GM10847 (cell line): ENCODE measurements around the gene SLK.

Experiments used
- POLR2A ChIP-seq: IDR thresholded peaks from 2 replicates; pipeline ENCODE4 v1.6.1; 2011; ENCODE audit not compliant: insufficient read length; ENCODE audit errors: extremely low read depth

Gene SLK

DNA sequence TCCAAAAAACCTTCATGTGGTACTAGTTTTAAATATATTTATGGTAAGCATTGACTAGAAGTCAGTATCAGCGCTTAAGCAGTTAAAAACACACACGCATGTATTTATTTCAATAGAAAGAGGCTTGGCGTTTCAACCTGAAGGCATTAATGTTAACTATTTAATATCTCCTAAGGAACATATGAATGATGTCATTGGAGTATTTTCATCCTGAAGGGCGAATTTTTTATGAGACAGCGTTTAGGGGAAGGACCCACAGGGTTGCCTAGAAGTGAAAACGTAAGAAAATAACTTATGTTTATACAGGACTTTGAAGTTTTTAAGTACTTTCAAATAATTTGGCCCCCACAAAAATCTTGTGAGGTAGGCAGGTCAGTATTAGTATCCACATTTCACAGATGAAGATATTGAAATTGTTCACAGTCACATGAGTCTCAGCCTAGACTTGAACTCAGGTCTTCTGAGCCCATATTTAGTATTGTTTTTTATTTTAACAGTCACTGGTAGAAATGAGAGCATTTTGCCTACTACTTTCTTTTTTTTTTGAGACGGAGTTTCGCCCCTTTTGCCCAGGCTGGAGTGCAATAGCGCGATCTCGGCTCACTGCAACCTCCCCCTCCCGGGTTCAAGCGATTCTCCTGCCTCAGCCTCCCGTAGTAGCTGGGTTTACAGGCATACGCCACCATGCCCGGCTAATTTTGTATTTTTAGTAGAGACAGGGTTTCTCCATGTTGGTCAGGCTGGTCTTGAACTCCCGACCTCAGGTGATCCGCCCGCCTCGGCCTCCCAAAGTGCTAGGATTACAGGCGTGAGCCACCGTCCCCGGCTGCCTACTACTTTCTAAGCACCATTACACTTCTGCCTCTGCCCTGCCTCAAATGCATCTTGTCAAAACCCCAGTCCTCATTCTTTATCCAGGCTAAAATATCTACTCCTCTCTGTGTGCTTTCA lies 1.8 kb downstream of the SLK start:
- no peak for TF ChIP-seq POLR2A

- no peak for TF ChIP-seq POLR2A
These were observed 2.5 kb downstream of the SLK start for GRCh38 chr10:103969436-103969835.

- no peak for TF ChIP-seq POLR2A
These were observed 3.1 kb downstream of the SLK start for GRCh38 chr10:103969857-103970627.

DNA sequence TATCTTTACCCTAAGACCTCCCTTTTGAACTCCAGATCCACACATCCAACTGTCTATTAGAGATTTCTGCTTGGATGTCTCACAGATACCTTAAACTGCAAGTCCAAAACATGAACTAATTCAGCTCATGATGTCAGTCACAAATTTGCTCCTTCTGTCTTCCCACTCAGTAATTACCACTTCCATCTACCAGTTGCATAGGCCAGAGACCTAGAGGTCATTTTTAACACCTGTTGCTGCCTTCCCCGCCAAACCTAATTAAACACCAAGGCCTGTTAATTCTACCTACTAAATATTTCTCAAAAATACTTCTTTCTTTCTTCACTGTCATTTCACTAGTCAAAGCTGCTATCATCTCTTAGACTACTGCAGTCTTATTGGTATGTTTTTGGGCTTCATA lies 8.2 kb downstream of the SLK start:
- no peak for TF ChIP-seq POLR2A

DNA sequence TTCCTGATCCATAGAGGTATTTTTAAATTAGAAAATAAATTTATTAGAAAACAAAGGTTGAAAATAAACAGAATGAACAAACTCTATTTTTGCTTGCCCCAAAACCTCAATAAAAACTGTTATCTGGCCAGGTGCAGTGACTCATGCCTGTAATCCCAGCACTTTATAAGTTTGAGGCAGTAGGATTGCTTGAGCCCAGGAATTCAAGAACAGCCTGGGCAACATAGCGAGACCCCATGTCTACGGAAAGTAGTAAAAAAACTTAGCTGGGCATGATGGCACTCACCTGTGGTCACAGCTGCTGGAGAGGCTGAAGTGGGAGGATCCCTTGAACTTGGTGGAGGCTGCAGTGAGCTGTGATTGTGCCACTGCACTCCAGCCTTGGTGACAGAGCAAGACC lies 10.3 kb downstream of the SLK start:
- no peak for TF ChIP-seq POLR2A

DNA sequence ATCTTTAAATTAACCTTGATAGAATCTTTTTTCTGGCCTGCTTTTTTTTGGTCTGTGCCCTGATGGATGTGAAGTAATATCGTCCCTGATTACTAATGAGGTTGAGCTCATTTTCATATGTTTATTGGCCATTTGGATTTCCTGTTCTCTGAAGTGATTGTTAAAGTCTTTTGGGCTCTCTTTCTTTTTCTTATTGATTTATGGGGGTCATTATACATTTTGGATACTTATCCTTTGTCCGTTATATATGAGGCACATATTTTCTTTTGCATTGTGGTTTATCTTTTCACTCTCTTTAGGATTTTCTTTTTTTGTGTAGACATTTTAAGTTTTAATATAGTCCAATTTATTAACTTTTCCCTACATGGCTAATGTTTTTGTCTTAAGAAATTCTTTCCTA lies 12.6 kb downstream of the SLK start:
- TF ChIP-seq POLR2A, result no peak

- no peak for TF ChIP-seq POLR2A
These were observed 13.5 kb downstream of the SLK start for GRCh38 chr10:103980288-103980906.

DNA sequence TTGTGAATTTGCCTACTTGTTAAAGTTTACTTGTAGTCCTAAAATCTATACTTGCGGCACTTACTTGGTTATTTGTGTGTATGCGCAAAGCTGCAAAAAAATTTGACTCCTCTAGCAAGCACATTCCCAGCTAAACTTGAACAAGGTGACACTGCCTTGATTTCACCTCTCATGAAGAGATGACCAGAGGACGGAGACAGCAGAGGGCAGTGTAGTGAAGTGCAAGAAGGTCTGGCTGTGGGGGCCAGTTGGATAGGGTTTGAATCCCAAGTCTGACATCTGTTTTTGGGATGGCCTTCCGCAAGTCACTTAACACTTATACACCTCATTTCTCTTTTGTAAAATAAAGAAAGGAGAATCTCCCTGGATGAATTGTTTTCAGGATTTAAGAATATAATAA lies 15.7 kb downstream of the SLK start:
- no peak for TF ChIP-seq POLR2A

- TF ChIP-seq POLR2A, result no peak
These were observed 16.5 kb downstream of the SLK start for GRCh38 chr10:103983367-103983911.

DNA sequence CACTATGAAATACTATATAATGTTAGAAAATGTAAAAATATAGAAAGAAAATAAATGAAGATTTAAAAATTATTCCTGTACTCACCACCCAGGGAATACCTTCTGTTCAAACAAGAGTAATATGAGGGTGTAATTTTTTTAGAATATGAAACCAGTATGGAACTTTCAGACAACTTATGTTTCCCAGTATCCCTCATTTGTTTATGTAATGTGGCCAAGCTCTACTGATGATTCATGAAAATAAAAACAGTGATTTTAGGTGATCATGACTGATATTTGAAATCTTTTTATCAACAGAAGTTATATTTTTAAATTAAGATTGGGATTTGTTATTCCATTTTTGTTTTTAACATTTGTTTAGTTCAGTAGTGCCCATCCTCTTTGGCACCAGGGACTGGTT lies 18.8 kb downstream of the SLK start:
- no peak for TF ChIP-seq POLR2A

GRCh38 chr10:103986360-103986759 lies 19.4 kb downstream of the SLK start:
- no peak for TF ChIP-seq POLR2A

DNA sequence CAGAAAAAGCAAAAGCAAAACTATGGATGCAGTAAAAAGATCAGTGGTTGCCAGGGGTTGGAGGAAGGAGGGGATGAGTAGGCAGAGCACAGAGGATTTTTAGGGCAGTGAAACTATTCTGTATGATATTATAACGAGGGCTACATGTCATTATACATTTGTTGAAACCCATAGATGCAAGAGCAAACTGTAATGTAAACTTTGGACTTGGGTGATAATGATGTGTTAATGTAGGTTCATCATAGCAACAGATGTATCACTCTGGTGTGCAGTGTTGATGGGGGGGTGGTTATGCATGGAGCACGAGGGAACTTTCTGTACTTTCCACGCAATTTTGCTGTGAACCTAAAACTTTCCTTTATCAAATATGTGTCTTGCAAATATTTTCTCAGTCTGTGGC lies 23.2 kb downstream of the SLK start:
- TF ChIP-seq POLR2A, result no peak

- TF ChIP-seq POLR2A, result no peak
These were observed 23.6 kb downstream of the SLK start for GRCh38 chr10:103990531-103990930.

DNA sequence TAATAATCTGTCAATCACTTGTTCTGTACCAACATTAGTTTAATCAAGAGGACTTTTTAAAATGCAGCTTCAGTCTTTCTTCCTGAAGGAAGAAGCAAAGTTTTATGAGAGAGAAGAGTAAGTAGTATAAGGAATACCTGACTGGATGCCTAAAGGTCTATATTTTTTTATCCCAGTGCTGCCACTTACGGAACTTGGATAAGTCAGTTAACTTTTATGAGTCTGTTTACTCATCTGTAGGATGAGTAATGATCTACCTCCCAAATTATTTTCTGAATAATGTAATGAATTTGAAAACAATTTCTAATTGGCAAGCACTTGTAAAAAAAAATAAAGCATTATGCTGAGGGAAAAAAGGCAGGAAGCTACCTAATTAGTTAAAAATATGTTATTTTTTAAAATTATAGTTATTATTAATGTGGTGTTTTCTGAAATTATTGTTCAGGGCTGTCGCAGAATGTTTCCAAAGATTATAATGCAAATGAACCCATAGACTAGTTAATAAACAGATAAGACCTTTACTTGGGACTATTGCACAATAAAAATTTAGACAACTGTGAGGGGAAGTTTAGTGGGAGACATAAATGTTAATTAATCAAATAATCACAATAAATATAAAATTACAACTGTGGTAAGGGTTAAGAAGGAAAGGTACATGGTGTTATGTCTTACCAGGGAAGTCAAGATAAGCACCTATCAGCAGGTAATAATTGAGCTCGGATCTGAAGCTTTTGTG lies 24.6 kb downstream of the SLK start:
- no peak for TF ChIP-seq POLR2A

- no peak for TF ChIP-seq POLR2A
These were observed 28.2 kb downstream of the SLK start for GRCh38 chr10:103995134-103995533.
